OCI-M2 (cell line): ENCODE results near the gene ZC3H7A.

ENCODE experiments used
- DNase-seq: peaks from one replicate; lab custom pipeline; 2025; ENCODE audit not compliant: unreplicated experiment; lab: John Stamatoyannopoulos, UW

ZC3H7A gene

GRCh38 chr16:11706180-11706742 is 90.8 kb downstream of the ZC3H7A start:
- DNase-seq, result no peak

DNA sequence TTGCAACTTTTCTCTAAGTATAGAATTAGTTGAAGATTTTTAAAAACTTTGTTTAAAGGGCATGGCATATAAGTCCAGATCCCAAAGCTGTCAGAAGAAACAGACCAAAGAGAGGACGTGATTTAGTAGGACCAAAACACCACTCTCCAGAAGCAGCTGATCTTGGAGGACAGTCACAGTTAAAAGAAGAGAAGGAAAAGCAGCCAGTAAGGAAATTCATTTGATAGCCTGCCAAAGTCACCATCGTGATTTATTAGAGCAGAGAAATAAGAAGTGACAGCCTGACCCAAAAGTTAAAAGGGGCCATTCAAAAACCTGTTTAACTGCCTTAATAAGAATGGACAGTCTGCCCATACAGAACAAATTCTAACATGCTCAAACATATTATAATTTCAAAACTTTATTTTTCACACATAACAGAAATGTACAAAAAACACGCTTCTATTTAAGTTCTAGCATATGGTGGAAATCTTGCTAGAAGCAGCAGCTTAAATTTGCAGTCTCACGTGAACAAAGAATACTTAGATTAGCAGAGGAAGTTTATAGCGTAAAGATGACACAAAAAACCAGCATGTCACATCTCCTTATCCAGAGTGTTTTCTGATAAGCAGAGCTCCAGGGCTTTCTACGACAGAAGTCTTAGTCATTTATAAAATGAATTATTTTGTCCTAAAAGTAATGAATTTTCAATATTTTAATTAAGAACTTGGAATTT is 91.6 kb downstream of the ZC3H7A start:
- DNase-seq, result no peak
